Neuronal stem cell (in vitro differentiated cells): ENCODE results near the gene SLC1A3.
A peak's percentile ranks its signal among the peaks of the same experiment; 100 is the strongest.

Experiments used
- DNase-seq: peaks from one replicate; pipeline ENCODE4 v3.0.0-alpha.2; 2013; ENCODE audit warnings: low spot score
- H2AFZ ChIP-seq: one replicate; pipeline ENCODE4 v1.6.1; 2013; ENCODE audit warnings: mild to moderate bottlenecking, low read length, inconsistent platforms
- H2AK5ac ChIP-seq: 2 replicates; pipeline ENCODE4 v1.6.1; 2013; ENCODE audit warnings: low read depth, mild to moderate bottlenecking, inconsistent platforms, low read length, moderate library complexity, mixed read lengths
- H2BK120ac ChIP-seq: 2 replicates; pipeline ENCODE4 v1.6.1; 2013; ENCODE audit warnings: low read depth, mild to moderate bottlenecking, inconsistent platforms, low read length, moderate library complexity, mixed read lengths
- H2BK12ac ChIP-seq: one replicate; pipeline ENCODE4 v1.6.1; 2013; ENCODE audit warnings: low read length, inconsistent platforms
- H2BK15ac ChIP-seq: 2 replicates; pipeline ENCODE4 v1.6.1; 2013; ENCODE audit warnings: mild to moderate bottlenecking, low read length, inconsistent platforms, mixed read lengths
- H2BK5ac ChIP-seq: one replicate; pipeline ENCODE4 v1.6.1; 2013; ENCODE audit warnings: inconsistent platforms, mild to moderate bottlenecking, low read length, moderate library complexity
- H3K14ac ChIP-seq: one replicate; pipeline ENCODE4 v1.6.1; 2013; ENCODE audit warnings: low read length, inconsistent platforms
- H3K18ac ChIP-seq: 2 replicates; pipeline ENCODE4 v1.6.1; 2013; ENCODE audit warnings: low read length, inconsistent platforms
- H3K23ac ChIP-seq: 2 replicates; pipeline ENCODE4 v1.6.1; 2013; ENCODE audit warnings: low read depth, mild to moderate bottlenecking, mixed read lengths, low read length, inconsistent platforms; ENCODE audit not compliant: poor library complexity
- H3K27ac ChIP-seq: replicated peaks from 3 replicates; pipeline ENCODE4 v1.5.1; 2013; ENCODE audit warnings: low read length, inconsistent platforms
- H3K27me3 ChIP-seq, 3 experiments: 2 replicates each; pipeline ENCODE4 v1.6.1; 2013; ENCODE audit warnings: low read length in 3 of 3, mild to moderate bottlenecking in 2 of 3, inconsistent platforms in 1 of 3, low read depth in 1 of 3, mixed read lengths in 1 of 3, moderate library complexity in 1 of 3; ENCODE audit not compliant: control insufficient read depth in 3 of 3, insufficient read depth in 3 of 3
- H3K36me3 ChIP-seq, 2 donors: replicated peaks in 1 of 2; 2 replicates each; pipeline ENCODE4 v1.6.1; 2013; ENCODE audit warnings: low read length in 2 of 2; ENCODE audit not compliant: control insufficient read depth in 2 of 2, insufficient read depth in 2 of 2
- H3K4ac ChIP-seq: 2 replicates; pipeline ENCODE4 v1.6.1; 2013; ENCODE audit warnings: inconsistent platforms, mild to moderate bottlenecking, low read length, moderate library complexity
- H3K4me1 ChIP-seq, 2 donors: 1 replicate in 1 of 2; 2 replicates in 1 of 2; pipeline ENCODE4 v1.6.1; 2013; ENCODE audit warnings: low read length in 2 of 2, low read depth in 1 of 2; ENCODE audit not compliant: control insufficient read depth in 2 of 2, insufficient read depth in 1 of 2
- H3K4me2 ChIP-seq: one replicate; pipeline ENCODE4 v1.6.1; 2013; ENCODE audit warnings: mild to moderate bottlenecking, low read length, inconsistent platforms; ENCODE audit not compliant: insufficient read depth, poor library complexity, severe bottlenecking
- H3K4me3 ChIP-seq, 2 donors: 2 replicates each; pipeline ENCODE4 v1.5.1; 2013; ENCODE audit warnings: low read length in 2 of 2, mild to moderate bottlenecking in 2 of 2, inconsistent platforms in 1 of 2, moderate library complexity in 1 of 2
- H3K79me1 ChIP-seq: one replicate; pipeline ENCODE4 v1.6.1; 2013; ENCODE audit warnings: low read depth, mild to moderate bottlenecking, inconsistent platforms, low read length, moderate library complexity
- H3K9ac ChIP-seq: one replicate; pipeline ENCODE4 v1.6.1; 2013; ENCODE audit warnings: mild to moderate bottlenecking, low read depth, low read length, inconsistent platforms; ENCODE audit not compliant: poor library complexity
- H3K9me3 ChIP-seq, 2 donors: replicated peaks in 1 of 2; 2 replicates each; pipeline versions ENCODE3 to v1.6.1; 2013; ENCODE audit warnings: low read length in 2 of 2, mild to moderate bottlenecking in 2 of 2, inconsistent platforms in 1 of 2, low read depth in 1 of 2, mixed read lengths in 1 of 2, moderate library complexity in 1 of 2; ENCODE audit not compliant: control insufficient read depth in 2 of 2, insufficient read depth in 1 of 2
- H4K8ac ChIP-seq: one replicate; pipeline ENCODE4 v1.6.1; 2013; ENCODE audit warnings: low read depth, mild to moderate bottlenecking, inconsistent platforms, low read length, moderate library complexity
- H4K91ac ChIP-seq: one replicate; pipeline ENCODE4 v1.6.1; 2013; ENCODE audit warnings: low read length, low read depth, mild to moderate bottlenecking, inconsistent platforms; ENCODE audit not compliant: poor library complexity
- WGBS, 2 donors: extraction: QIAGEN DNeasy Blood & Tissue Kit; methylation state at CpG; one replicate each; pipeline ENCODE4 v1.1.7; 2013; ENCODE audit warnings: missing lambda C conversion rate in 2 of 2, mixed read lengths in 1 of 2; ENCODE audit not compliant: insufficient read length in 2 of 2, insufficient replicate concordance in 1 of 2; ENCODE audit errors: extremely low coverage in 2 of 2; 5-methylcytosine and 5-hydroxymethylcytosine counted together

SLC1A3 gene

GRCh38 chr5:36683821-36684434 is 77.5 kb downstream of the SLC1A3 start:
- Histone ChIP-seq H3K9me3 (no peaks in the 10 kb centered on the region), H3K4me3 (no peak overlapping the region), H2BK12ac (no peak overlapping the region), H2AK5ac (peak overlapping the region; percentile 32), H3K27me3 (no peaks in the 10 kb centered on the region), H3K9ac (peak overlapping the region; percentile 50), H2BK5ac (no peak overlapping the region), H4K8ac (peak overlapping the region; percentile 4), H3K18ac (peak overlapping the region; percentile 60), H3K27ac (no peak overlapping the region), H3K4me1 (peaks cover 0 to 6% of the 10 kb centered on the region in 2 donors), H3K14ac (no peak overlapping the region), H3K23ac (no peak overlapping the region), H2BK120ac (no peak overlapping the region), H3K79me1 (no peaks in the 10 kb centered on the region), H2BK15ac (no peak overlapping the region), H2AFZ (no peak overlapping the region), H3K4ac (no peak overlapping the region), H4K91ac (no peak overlapping the region), H3K4me2 (no peak overlapping the region), H3K36me3 (peaks cover 0 to 6% of the 10 kb centered on the region in 2 donors)
- no CpG with 5 or more reads among the region's 9 CpGs for WGBS, 2 donors
- no peak for DNase-seq

- H2BK120ac ChIP-seq = no peak overlapping the region
- no peak overlapping the region for H2BK15ac ChIP-seq
- peaks cover 3 to 6% of the 10 kb centered on the region in 2 donors for H3K4me1 ChIP-seq
- H3K4me3 ChIP-seq = no peak overlapping the region
- no CpG with 5 or more reads among the region's 13 CpGs for WGBS, 2 donors
- no peaks in the 10 kb centered on the region for H3K9me3 ChIP-seq
- H2AK5ac ChIP-seq = no peak overlapping the region
- H3K14ac ChIP-seq = no peak overlapping the region
- H2AFZ ChIP-seq = no peak overlapping the region
- no peaks in the 10 kb centered on the region for H3K79me1 ChIP-seq
- H3K4ac ChIP-seq = no peak overlapping the region
- H4K91ac ChIP-seq = no peak overlapping the region
- DNase-seq = no peak
- peaks cover 0 to 3% (median 0%) of the 10 kb centered on the region in 3 experiments for H3K27me3 ChIP-seq
- H3K27ac ChIP-seq = no peak overlapping the region
- no peak overlapping the region for H3K23ac ChIP-seq
- no peak overlapping the region for H3K9ac ChIP-seq
- H2BK5ac ChIP-seq = no peak overlapping the region
- H3K36me3 ChIP-seq = peaks cover 0 to 6% of the 10 kb centered on the region in 2 donors
- no peak overlapping the region for H3K18ac ChIP-seq
- no peak overlapping the region for H3K4me2 ChIP-seq
- no peak overlapping the region for H2BK12ac ChIP-seq
- no peak overlapping the region for H4K8ac ChIP-seq
Observed at GRCh38 chr5:36685631-36686288, 79.4 kb downstream of the SLC1A3 start.

GRCh38 chr5:36686881-36687280 is 80.5 kb downstream of the SLC1A3 start:
- Histone ChIP-seq H3K9me3 (no peaks in the 10 kb centered on the region), H2AFZ (no peak overlapping the region), H4K8ac (no peak overlapping the region), H3K4me3 (peak overlapping the region in 1 of 2 donors; percentile 39), H2BK15ac (no peak overlapping the region), H3K79me1 (no peaks in the 10 kb centered on the region), H3K23ac (no peak overlapping the region), H4K91ac (no peak overlapping the region), H3K14ac (no peak overlapping the region), H2BK12ac (no peak overlapping the region), H3K4ac (no peak overlapping the region), H3K9ac (no peak overlapping the region), H3K36me3 (peaks cover 0 to 6% of the 10 kb centered on the region in 2 donors), H2BK120ac (no peak overlapping the region), H2AK5ac (no peak overlapping the region), H3K4me1 (peaks cover 6% of the 10 kb centered on the region in 2 donors), H3K18ac (no peak overlapping the region), H3K4me2 (no peak overlapping the region), H3K27me3 (peaks cover 0 to 3% (median 0%) of the 10 kb centered on the region in 3 experiments), H3K27ac (no peak overlapping the region), H2BK5ac (no peak overlapping the region)
- no CpG with 5 or more reads among the region's 3 CpGs for WGBS, 2 donors
- no peak for DNase-seq

- DNase-seq = no peak
- Histone ChIP-seq H3K27ac (no peak overlapping the region), H4K91ac (no peak overlapping the region), H3K9ac (no peak overlapping the region), H3K4ac (no peak overlapping the region), H3K18ac (no peak overlapping the region), H2AK5ac (no peak overlapping the region), H3K9me3 (no peaks in the 10 kb centered on the region), H3K14ac (no peak overlapping the region), H2BK120ac (no peak overlapping the region), H3K79me1 (no peaks in the 10 kb centered on the region), H3K4me1 (peaks cover 7 to 12% of the 10 kb centered on the region in 2 donors), H4K8ac (no peak overlapping the region), H3K36me3 (peaks cover 0 to 6% of the 10 kb centered on the region in 2 donors), H2BK15ac (no peak overlapping the region), H2BK5ac (no peak overlapping the region), H2AFZ (no peak overlapping the region), H3K27me3 (peaks cover 0 to 13% (median 5%) of the 10 kb centered on the region in 3 experiments), H3K4me3 (no peak overlapping the region), H3K4me2 (no peak overlapping the region), H2BK12ac (no peak overlapping the region), H3K23ac (no peak overlapping the region)
- no CpG with 5 or more reads among the region's 6 CpGs for WGBS, 2 donors
Observed at GRCh38 chr5:36688722-36689121, 82.3 kb downstream of the SLC1A3 start.
